CD1c-positive myeloid dendritic cell (primary cell): Measurements from ENCODE around the gene MRPL54.
"Not testable (repeated sequence)": the region's sequence is repeated elsewhere in the genome, so short reads cannot be mapped to it uniquely, and the experiment has no call there.

Source experiments
- DNase-seq: peaks from one replicate; pipeline ENCODE4 v3.0.0-alpha.2; 2016; ENCODE audit errors: extremely low spot score

The MRPL54 gene

GRCh38 chr19:3740431-3740830 is 22.1 kb upstream of the MRPL54 start:
- DNase-seq = no peak

- DNase-seq = peak; percentile 13
Observed at GRCh38 chr19:3743486-3743885, 19.0 kb upstream of the MRPL54 start.

- DNase-seq = no peak
Observed at GRCh38 chr19:3745363-3746045, 17.0 kb upstream of the MRPL54 start.

- DNase-seq = no peak
Observed at GRCh38 chr19:3746371-3747056, 16.0 kb upstream of the MRPL54 start.

- no peak for DNase-seq
Observed at GRCh38 chr19:3748965-3749364, 13.5 kb upstream of the MRPL54 start.

GRCh38 chr19:3750211-3750610 is 12.3 kb upstream of the MRPL54 start:
- DNase-seq = no peak

GRCh38 chr19:3751236-3751635 is 11.2 kb upstream of the MRPL54 start:
- DNase-seq = no peak

- no peak for DNase-seq
Observed at GRCh38 chr19:3752492-3752891, 10.0 kb upstream of the MRPL54 start.

GRCh38 chr19:3753631-3754410 is 8.7 kb upstream of the MRPL54 start:
- no peak for DNase-seq

- not testable (repeated sequence) for DNase-seq
Observed at GRCh38 chr19:3757705-3758104, 4.8 kb upstream of the MRPL54 start.

GRCh38 chr19:3758297-3758696 is 4.2 kb upstream of the MRPL54 start:
- not testable (repeated sequence) for DNase-seq

GRCh38 chr19:3759482-3760254 is 2.8 kb upstream of the MRPL54 start:
- no peak for DNase-seq

GRCh38 chr19:3760871-3761361 is 1.6 kb upstream of the MRPL54 start:
- no peak for DNase-seq

GRCh38 chr19:3761382-3762129 is 926 bp upstream of the MRPL54 start, which contains the start of gene APBA3:
TSS of gene APBA3 (minus strand) at chr19:3761692. CDS start at chr19:3760264, 1,428 bp downstream.
- peak; percentile 97 for DNase-seq

- no peak for DNase-seq
Observed at GRCh38 chr19:3762130-3762473, 380 bp upstream of the MRPL54 start.

GRCh38 chr19:3765121-3765520 is 2.6 kb downstream of the MRPL54 start:
- no peak for DNase-seq

GRCh38 chr19:3765757-3766156 is 3.3 kb downstream of the MRPL54 start:
- DNase-seq = not testable (repeated sequence)

- no peak for DNase-seq
Observed at GRCh38 chr19:3766520-3766919, 4.0 kb downstream of the MRPL54 start.

GRCh38 chr19:3767050-3767449 is 4.6 kb downstream of the MRPL54 start:
- DNase-seq = no peak

GRCh38 chr19:3768015-3768747 is 5.7 kb downstream of the MRPL54 start:
- no peak for DNase-seq
